Stimulated activated CD4-positive, alpha-beta T cell treated with anti-CD3 and anti-CD28 coated beads, Interleukin-1b, Interleukin-23, amount 100 ng/mL, for 1 hour (primary cell): ENCODE results near the gene ABHD8.
A peak's percentile ranks its signal among the peaks of the same experiment; 100 is the strongest.

ENCODE experiments used
- DNase-seq, 2 donors: peaks; one replicate each; pipeline ENCODE4 v3.0.0-alpha.2; 2020; ENCODE audit warnings: low read depth in 2 of 2

The ABHD8 gene

GRCh38 chr19:17321655-17322489 lies 18.6 kb upstream of the ABHD8 start:
- no peak for DNase-seq

DNA sequence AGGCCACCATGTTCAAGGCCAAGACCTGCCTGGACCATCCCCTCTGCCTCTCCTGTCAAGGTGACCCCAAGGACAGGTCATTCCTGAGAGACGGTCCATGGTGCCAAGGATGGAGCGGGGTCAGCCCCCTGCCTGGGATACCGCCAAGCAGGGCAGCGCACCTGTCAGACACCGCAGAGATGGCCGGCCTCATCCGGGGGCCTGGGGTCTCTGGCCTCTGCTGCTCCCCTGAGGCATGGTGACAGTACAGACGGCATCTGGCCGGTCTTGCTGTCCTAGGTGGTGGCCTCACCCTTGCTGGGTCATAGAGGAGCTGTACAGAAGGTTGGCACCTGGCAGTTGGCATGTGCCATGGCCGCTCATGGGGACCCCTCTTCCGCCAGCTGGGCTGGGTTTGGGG lies 17.2 kb upstream of the ABHD8 start:
- no peak for DNase-seq

DNA sequence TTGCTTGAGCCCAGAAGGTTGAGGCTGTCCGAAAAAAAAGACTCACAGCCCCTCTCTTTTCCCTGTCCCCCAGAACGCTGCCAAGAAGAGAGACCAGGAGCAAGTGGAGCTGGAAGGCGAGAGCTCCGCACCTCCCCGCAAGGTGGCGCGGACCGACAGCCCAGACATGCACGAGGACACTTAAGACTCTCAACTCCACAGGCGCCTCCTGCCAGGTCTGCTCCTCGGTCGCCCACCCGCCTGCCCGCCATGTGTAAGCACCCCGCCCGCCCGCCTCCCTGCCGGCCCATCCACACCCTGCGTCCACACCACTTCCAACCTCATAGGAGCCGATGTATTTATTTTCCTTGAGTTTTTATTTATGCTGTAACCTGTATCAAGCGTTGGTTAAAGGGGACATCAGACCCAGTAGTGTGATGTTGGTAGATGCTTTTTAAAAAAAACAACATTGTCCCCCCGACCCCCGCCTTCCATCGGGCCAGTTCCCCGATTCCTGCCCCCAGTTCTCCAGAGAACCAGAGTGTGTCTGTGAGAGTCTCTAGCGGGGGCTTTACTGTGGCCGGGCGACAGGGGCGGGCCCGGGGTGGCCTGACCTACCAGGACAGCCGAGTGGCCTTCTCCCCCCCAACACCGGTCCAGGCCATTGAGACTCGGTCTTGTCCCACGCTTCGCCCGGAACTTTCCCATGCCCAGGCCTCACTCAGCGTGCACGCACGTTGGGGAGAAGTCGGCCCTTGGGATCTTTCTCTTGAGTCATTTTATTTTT lies 16.4 kb upstream of the ABHD8 start:
- no peak for DNase-seq

DNA sequence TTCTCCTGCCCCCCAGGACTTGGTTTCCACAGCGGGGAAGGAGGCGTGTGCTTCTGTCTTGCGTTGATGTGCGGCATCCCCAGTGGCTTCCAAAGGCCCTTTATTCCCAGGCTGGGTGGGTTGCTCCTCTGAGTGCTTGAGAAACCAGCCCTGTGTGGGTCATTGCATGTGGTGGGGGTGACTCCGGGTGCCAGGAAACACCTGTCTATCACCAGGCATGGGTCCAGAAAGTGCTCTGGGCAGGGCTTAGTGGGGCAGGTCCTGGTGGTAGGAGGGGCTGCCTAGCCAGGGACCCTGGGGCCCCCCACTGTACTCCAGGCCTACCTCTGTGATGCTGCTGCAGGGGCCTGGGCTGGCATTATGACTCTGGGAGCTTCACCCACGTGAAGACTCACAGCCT lies 15.7 kb upstream of the ABHD8 start:
- DNase-seq, result no peak

DNA sequence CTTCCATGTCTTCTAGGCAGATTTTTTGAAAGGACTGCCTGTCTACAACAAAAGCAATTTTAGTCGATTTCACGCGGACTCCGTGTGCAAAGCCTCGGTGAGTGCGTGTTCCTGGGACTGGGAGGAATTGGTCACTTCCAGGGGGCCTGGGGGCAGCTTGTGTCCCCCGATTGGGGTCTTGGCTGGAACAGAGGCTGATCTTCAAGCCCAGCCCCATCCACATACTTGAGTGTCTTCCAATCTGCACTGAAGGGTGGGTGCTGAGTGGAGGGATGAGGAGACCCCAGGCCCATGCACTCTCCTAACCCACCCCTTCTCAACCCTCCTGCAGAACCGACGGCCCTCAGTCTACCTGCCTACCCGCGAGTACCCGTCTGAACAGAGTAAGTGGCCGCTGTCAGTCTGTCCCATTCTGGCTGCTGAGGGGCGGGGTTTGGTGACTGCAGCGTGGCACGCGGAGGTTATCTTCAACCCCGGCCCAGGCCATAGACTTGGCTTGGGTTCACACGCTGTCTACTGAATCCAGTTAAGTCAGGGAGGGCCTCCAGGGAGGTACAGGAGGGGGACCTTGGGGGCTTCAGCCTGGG lies 10.9 kb upstream of the ABHD8 start:
- no peak for DNase-seq

- DNase-seq, result no peak
These were observed 9.2 kb upstream of the ABHD8 start for GRCh38 chr19:17312189-17313113.

DNA sequence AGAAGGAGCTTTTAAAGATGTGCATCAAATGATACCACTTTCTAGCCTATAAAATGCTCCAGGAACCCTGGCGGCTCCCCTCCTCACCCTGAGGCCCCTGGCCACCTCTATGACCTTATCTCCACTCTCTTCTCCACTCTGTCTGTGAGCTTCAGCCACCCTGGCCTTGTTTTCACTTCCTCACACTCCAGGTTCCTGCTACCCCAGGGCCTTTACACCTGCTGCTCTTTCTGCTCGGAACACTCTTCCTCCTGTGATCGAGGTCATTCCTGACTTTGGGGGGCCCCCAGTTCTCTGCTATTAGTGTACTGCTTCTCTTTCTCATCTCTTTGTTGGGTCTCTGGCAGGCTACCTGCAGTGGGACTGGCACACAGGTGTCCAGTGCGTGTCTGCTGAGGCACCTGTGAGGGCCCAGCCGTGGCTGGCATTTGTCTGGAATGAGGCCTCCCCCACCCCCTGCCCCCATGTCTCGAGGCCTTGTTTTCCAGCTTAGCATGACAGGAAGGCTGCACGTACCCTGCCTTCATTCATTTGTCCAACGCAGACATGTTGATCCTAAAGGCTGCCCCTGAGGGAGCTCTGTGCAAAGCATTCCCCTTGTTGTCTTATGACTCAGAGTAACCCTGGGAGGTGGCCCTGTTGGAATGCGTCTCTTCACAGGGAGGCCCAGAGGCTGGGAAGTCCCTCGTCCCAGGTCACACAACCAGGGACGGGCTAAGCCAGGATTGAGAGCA lies 8.4 kb upstream of the ABHD8 start:
- no peak for DNase-seq

DNA sequence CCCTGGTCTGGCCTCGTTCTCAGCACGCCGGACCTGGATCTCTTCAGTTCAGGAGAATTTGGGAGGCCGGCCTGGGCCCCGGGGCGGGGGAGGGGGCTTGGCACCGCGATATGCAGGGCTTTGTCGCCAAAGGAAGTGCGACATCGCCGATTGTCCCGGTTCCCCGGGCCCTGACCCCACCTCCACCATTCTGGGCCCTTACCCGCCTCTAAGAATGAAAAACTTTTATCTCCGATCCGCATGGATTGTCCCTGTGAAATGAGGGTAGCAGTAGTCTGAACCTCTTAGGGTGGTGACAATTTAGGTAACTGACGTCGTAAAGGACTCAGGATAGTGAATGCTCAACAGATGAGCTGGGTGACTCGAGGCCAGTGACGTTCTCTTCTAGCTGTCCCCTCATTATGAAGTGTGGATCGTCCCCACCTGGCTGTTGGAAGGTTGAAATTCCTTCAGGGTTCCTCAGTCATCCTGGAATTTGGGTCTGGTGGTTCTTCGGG lies 6.8 kb upstream of the ABHD8 start:
- no peak for DNase-seq

DNA sequence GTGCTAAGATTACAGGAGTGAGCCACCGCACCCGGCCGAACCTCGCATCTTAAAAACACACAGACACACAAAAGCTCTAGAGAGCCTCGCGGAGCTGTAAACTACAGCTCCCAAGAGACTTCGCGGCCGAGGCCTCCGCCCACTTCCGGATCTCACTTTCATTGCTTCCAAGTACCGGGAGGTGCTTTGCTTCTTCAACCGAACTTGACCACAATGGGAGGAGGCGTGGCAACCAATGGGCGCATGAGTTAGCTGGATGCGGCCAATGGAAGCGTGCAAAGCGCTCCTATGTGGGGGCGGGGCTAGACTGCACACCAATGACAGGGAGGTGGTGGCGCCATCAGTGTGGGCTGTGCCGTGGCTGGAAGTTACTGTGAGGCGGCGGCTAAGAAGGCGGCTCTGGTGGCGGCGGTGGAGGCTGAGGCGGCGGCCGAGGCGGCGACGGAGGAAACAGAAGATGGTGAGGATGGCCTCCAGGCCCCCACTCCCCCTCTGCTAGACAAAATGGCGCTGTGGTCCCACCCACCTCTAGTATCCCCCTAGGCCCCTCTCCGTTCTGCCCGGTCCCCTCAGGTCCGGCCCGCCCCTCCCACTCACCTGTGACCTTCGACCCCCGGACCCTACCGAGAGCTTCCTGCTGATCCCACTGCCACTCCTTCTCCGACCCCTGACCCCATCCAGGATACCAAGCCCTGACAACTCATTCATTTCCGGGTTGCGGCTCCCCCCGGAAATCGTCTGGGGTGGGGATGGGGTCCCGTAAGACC lies 6.2 kb upstream of the ABHD8 start, which contains the start of gene DDA1:
DDA1 (plus strand) TSS at position 366 of the 767 bp plus-strand sequence; CDS start at position 458, 92 bp downstream.
- DNase-seq, result peak; percentile 93 to 98

GRCh38 chr19:17307876-17308377 lies 4.7 kb upstream of the ABHD8 start:
- DNase-seq, result no peak

- DNase-seq, result no peak
These were observed 3.1 kb upstream of the ABHD8 start for GRCh38 chr19:17306285-17306714.

DNA sequence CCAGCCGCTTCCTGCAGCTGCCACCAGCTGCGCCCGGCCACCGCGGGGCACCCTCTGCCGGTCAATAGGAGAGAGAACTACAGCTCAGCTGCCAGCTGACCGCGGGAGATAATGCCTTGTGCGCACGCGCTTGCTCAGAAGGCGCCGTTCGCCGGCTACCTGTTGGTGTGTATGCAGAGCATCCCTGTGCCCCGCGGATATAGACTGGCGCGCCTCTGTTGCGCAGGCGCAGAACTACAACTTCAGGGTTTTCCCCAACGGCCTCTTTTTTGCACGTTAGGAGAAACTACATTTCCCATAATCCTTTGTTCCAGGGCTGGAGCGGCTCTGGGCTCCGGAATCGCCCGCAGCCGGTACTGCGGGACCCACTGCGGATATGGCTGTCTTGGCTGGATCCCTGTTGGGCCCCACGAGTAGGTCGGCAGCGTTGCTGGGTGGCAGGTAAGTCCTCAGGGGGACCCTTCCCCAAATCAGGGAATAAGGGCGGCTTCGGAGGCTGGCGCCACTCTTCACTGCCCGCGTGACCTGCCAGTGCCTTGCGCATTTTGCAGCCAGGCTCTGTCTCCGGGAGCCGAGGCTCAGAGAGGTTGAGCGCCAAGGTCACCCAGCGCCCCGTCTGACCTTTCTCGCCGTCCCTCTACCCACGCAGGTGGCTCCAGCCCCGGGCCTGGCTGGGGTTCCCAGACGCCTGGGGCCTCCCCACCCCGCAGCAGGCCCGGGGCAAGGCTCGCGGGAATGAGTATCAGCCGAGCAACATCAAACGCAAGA lies 2.5 kb upstream of the ABHD8 start, which contains the start of gene MRPL34:
MRPL34 (plus strand) TSS at position 356 of the 768 bp plus-strand sequence; CDS start at position 377, 21 bp downstream.
- peak; percentile 75 to 88 for DNase-seq

DNA sequence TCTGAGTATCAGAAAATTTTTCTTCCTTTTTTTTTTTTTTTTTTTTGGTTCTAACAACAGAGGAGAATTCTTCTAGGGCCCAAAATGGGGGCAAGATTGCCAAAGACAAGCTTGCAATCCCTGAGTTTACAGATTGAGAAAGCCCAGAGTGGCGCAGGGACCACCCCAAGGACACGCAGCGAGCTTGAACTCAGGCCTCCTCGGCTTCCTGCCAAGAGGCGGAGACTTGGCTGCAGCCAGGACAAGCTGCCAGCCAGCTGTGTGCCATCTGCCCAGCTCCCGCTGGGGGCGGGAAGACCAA lies 1.9 kb upstream of the ABHD8 start:
- no peak for DNase-seq

DNA sequence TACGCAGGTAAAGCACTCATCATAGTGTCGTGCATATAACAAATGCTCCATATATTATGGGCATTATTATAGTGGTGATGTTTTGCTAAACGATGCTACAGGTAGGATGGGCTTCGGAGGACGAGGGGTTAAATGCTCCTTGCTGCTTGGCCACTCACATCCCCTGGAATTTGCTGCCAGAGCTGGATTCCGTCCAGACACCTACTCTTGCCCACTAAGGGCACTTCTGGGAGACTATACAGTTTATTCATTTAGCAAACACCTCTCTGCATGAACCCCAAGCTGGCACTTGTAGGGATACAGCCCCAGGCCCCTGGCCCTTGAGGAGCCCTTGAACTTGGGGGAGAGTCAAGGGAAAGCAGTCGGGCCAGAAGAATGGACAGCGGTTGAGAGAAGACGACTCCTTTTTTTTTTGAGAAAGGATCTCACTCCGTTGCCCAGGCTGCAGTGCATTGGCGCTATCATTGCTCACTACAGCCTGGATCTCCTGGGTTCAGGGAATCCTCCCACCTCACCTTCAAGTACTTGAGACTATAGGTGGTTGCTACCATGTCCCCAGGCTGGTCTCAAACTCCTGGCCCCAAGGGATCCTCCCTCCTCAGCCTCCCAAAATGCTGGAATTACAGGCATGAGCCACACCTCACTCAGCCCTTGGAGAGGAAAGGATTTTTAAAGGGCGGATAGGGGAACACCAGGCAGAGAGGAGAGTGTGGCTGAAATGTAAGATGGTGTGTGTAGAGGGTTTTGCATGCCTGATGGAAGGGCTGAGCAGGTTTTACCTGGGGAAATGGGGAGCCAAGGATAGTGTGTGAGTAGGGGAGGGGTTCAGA lies 1.4 kb upstream of the ABHD8 start:
- no peak for DNase-seq

- DNase-seq, result no peak
These were observed 679 bp upstream of the ABHD8 start for GRCh38 chr19:17303940-17304267.

DNA sequence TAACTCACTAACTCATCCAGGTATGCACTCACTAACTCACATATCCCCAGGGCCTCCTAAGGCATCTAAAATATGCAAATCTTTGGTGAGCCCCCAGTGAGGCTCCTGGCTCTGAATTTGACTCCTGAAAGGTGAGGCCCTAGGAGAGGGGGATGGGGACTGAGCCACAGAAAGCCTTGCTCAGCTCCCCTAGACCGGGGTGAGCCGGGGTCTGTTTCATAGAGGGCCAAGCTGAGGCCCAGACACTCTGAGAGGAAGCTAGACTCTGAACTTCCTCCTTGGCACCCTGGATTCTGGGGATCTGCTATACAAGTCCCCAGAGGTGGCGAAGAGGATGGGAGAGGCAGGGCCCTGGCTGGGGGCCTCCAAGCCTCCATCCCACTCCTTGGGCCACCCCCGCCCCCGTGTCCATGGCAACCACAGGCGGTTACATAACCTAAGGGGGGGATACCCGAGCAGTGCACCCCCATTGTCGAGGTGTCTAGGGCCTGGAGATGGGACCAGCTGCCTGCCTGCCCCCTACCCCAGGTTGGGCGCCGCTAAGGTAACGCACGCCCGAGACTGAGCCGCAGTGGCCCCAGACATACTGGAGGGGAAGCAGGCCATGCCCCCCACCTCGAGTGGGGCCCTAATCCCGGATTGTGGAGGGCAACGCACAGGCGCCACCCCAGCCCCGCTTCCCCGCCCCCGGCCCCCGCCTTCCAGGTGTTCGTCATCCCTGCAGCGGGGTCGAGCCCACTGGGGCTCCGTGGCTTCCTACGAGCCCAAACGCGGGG lies 646 bp downstream of the ABHD8 start:
- DNase-seq, result no peak

DNA sequence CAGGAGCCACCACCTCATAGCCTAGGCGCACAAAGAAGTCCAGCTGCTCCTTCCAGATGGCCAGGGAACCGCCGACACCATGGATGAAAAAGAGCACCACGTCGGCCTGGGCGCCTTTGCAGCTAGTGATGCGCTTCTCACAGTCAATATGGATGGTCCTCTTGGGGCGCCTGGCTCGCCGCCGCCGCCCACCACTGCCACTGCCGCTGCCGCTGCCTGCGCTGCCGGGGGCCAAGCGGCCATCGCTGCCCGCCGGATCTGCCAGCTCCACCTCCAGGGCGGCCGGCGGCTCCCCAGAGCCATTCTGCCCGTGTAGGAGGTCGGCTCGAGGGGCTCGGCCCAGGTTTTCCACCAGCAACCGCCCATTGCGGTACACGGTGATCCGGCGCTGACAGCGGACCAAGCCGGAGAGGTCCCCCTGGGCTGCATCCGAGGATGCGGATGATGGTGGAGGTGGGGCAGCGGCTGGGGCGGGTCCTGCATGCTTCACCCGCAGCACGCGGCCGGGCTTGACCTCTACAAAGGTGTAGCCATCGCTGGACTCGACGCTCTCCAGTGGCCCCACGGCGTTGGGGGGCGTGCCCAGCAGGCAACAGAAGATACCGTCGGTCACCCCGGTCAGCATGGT lies 2.1 kb downstream of the ABHD8 start:
- no peak for DNase-seq
